H1 (cell line): ENCODE measurements around the gene ZNF229. TPM values are rescaled to one million over a fixed set of nuclear protein-coding genes. Genes with fewer than 3 reads are reported as not detected.

Experiments used
- polyA plus RNA-seq, 7 experiments: library from polyadenylated mRNA; depleted of rRNA in 3 of 7; stranded (reverse) in 5 of 7; unstranded in 2 of 7; fragments of >200 nt in 5 of 7; fragments of 200-250 nt in 2 of 7; gene quantifications; 1 replicate in 5 of 7; 2 replicates in 1 of 7; 4 replicates in 1 of 7; pipeline versions ENCODE4 v1.2.1 to v1.2.3, GENCODE V29; 2011 to 2013; ENCODE audit warnings: missing spikeins in 2 of 7, mixed read lengths in 2 of 7
- total RNA-seq: library from RNA; stranded (reverse); fragmentation: NEBNext Ultra II Directional; extraction: Animal tissue kit (Norgen Biotek cat#: 25700); gene quantifications from 2 replicates; pipeline ENCODE4 v1.2.1, GENCODE V29; 2021

The ZNF229 gene
- total and polyA plus RNA-seq, 2 of the 8 experiments (the other 6 are each of a cell fraction or from before 2014, with no cell fraction given) = 0.74 to 3.9 TPM

Other genes with a start within 250 kb of the ZNF229 start
- 23.9 and 25.8 TPM in 2 replicates for gene ZNF227, start 235.9 kb downstream of the ZNF229 start, total RNA-seq
- 3.2 and 4.9 TPM in 2 replicates for gene ZNF227, start 235.9 kb downstream of the ZNF229 start, polyA plus RNA-seq (2011; rRNA removed)
- gene ZNF233, start 188.6 kb downstream of the ZNF229 start, total RNA-seq = 1.6 and 1.8 TPM in 2 replicates
- 0.19 and 0.54 TPM in 2 replicates for gene ZNF233, start 188.6 kb downstream of the ZNF229 start, polyA plus RNA-seq (2011; rRNA removed)
- 4.5 and 5.3 TPM in 2 replicates for gene ZNF235, start 143.4 kb downstream of the ZNF229 start, total RNA-seq
- 1.1 and 2.0 TPM in 2 replicates for gene ZNF235, start 143.4 kb downstream of the ZNF229 start, polyA plus RNA-seq (2011; rRNA removed)
- gene ZNF112, start 91.8 kb downstream of the ZNF229 start, total RNA-seq = 2.4 and 2.8 TPM in 2 replicates
- 0.67 and 0.70 TPM in 2 replicates for gene ZNF112, start 91.8 kb downstream of the ZNF229 start, polyA plus RNA-seq (2011; rRNA removed)
- gene ZNF285, start 46.9 kb downstream of the ZNF229 start, total RNA-seq = 1.7 and 2.5 TPM in 2 replicates
- 0.50 and 0.83 TPM in 2 replicates for gene ZNF285, start 46.9 kb downstream of the ZNF229 start, polyA plus RNA-seq (2011; rRNA removed)
- 7.3 and 8.5 TPM in 2 replicates for gene ZNF180, start 52.0 kb upstream of the ZNF229 start, total RNA-seq
- 1.2 and 1.3 TPM in 2 replicates for gene ZNF180, start 52.0 kb upstream of the ZNF229 start, polyA plus RNA-seq (2011; rRNA removed)
- not detected in 2 replicates for gene CEACAM20, start 81.2 kb upstream of the ZNF229 start, total RNA-seq
- gene CEACAM20, start 81.2 kb upstream of the ZNF229 start, polyA plus RNA-seq (2011; rRNA removed) = not detected in 2 replicates
- gene IGSF23, start 165.1 kb upstream of the ZNF229 start, total RNA-seq = not detected in 2 replicates
- not detected in 2 replicates for gene IGSF23, start 165.1 kb upstream of the ZNF229 start, polyA plus RNA-seq (2011; rRNA removed)
- gene PVR, start 195.4 kb upstream of the ZNF229 start, total RNA-seq = 13.3 and 14.1 TPM in 2 replicates
- 14.8 and 16.9 TPM in 2 replicates for gene PVR, start 195.4 kb upstream of the ZNF229 start, polyA plus RNA-seq (2011; rRNA removed)
- gene CEACAM19, start 223.0 kb upstream of the ZNF229 start, total RNA-seq = 2.7 and 3.1 TPM in 2 replicates
- gene CEACAM19, start 223.0 kb upstream of the ZNF229 start, polyA plus RNA-seq (2011; rRNA removed) = 3.4 and 4.0 TPM in 2 replicates